SK-N-SH (cell line): ENCODE results near the gene LGR5. TPM values are rescaled to one million over a fixed set of nuclear protein-coding genes. Genes with fewer than 3 reads are reported as not detected.

Source experiments
- CTCF ChIA-PET: fragments of 300-600, 350-600 bp; formaldehyde crosslinking; extraction: SDS; loops from one replicate; lab custom pipeline; 2021; lab: Yijun Ruan, JAX
- POLR2A ChIA-PET: fragments of 350-600 bp; sonication (Branson Sonifier 250); formaldehyde crosslinking; extraction: SDS; loops from one replicate; lab custom pipeline; 2020; ENCODE audit warnings: antibody characterized with exemption, inconsistent platforms; lab: Yijun Ruan, JAX
- DNase-seq: peaks from one replicate; pipeline ENCODE4 v3.0.0; 2012
- H2AFZ ChIP-seq: fragments of 200-600 bp; sonication (generic); 2 replicates; pipeline ENCODE4 v1.8.1; 2016; ENCODE audit warnings: antibody characterized with exemption, mild to moderate bottlenecking, low read depth
- H3F3A ChIP-seq: fragments of 200-600 bp; sonication (generic); replicated peaks from 2 replicates; pipeline ENCODE3; 2016; ENCODE audit warnings: antibody characterized with exemption, mild to moderate bottlenecking; ENCODE audit not compliant: insufficient read depth
- H3K27ac ChIP-seq, 2 experiments: fragments of 200-500 bp in 1 of 2; fragments of 200-600 bp in 1 of 2; sonication (Bioruptor generic) in 1 of 2; sonication (generic), shearing (Covaris generic) in 1 of 2; 2 replicates each; pipeline versions ENCODE4 v1.5.1 to v1.6.1; 2014 to 2016; ENCODE audit warnings: low read depth in 2 of 2, inconsistent platforms in 1 of 2, low read length in 1 of 2, mild to moderate bottlenecking in 1 of 2, mixed read lengths in 1 of 2
- H3K27me3 ChIP-seq: fragments of 200-600 bp; sonication (generic), shearing (Covaris generic); 2 replicates; pipeline ENCODE4 v1.6.1; 2016; ENCODE audit warnings: mixed run types; ENCODE audit not compliant: insufficient read depth
- H3K36me3 ChIP-seq, 2 experiments: fragments of 200-500 bp in 1 of 2; fragments of 200-600 bp in 1 of 2; sonication (Bioruptor generic) in 1 of 2; sonication (generic) in 1 of 2; replicated peaks in 1 of 2; 2 replicates each; pipeline versions ENCODE3 to v1.5.1; 2014 to 2016; ENCODE audit warnings: low read length in 1 of 2, mild to moderate bottlenecking in 1 of 2; ENCODE audit not compliant: insufficient read depth in 2 of 2, control insufficient read depth in 1 of 2
- H3K4me1 ChIP-seq, 2 experiments: fragments of 200-500 bp in 1 of 2; fragments of 200-600 bp in 1 of 2; sonication (Bioruptor generic) in 1 of 2; sonication (generic), shearing (Covaris generic) in 1 of 2; 2 replicates each; pipeline versions ENCODE4 v1.5.1 to v1.6.1; 2014 to 2016; ENCODE audit warnings: low read depth in 1 of 2, low read length in 1 of 2, mixed run types in 1 of 2; ENCODE audit not compliant: insufficient read depth in 2 of 2, control insufficient read depth in 1 of 2
- H3K4me2 ChIP-seq: fragments of 200-600 bp; sonication (generic), shearing (Covaris generic); 2 replicates; pipeline ENCODE4 v1.6.1; 2017; ENCODE audit warnings: mixed run types
- H3K4me3 ChIP-seq, 2 experiments: fragments of 200-500 bp in 1 of 2; fragments of 200-600 bp in 1 of 2; sonication (Bioruptor generic) in 1 of 2; sonication (generic), shearing (Covaris generic) in 1 of 2; 2 replicates each; pipeline versions ENCODE4 v1.5.1 to v1.8.1; 2014 to 2016; ENCODE audit warnings: low read depth in 2 of 2, inconsistent platforms in 1 of 2, low read length in 1 of 2, mild to moderate bottlenecking in 1 of 2, mixed read lengths in 1 of 2, moderate library complexity in 1 of 2
- H3K79me2 ChIP-seq: fragments of 200-600 bp; sonication (generic); 2 replicates; pipeline ENCODE4 v1.8.1; 2017; ENCODE audit warnings: mild to moderate bottlenecking; ENCODE audit not compliant: insufficient read depth
- H3K9ac ChIP-seq: fragments of 200-600 bp; sonication (generic); 2 replicates; pipeline ENCODE4 v1.6.1; 2017; ENCODE audit warnings: mixed run types
- H3K9me2 ChIP-seq: fragments of 200-600 bp; sonication (generic); 2 replicates; pipeline ENCODE4 v1.6.1; 2017; ENCODE audit warnings: mixed run types
- H3K9me3 ChIP-seq: fragments of 200-600 bp; sonication (generic); 2 replicates; pipeline ENCODE4 v1.6.1; 2017; ENCODE audit warnings: mixed run types, mild to moderate bottlenecking, moderate library complexity
- H4K20me1 ChIP-seq: fragments of 200-600 bp; sonication (generic); 2 replicates; pipeline ENCODE4 v1.6.1; 2017; ENCODE audit warnings: mild to moderate bottlenecking, mixed run types; ENCODE audit not compliant: insufficient read depth
- CTCF ChIP-seq: fragments of 200-600 bp; sonication (generic); IDR thresholded peaks from 2 replicates; pipeline ENCODE4 v1.6.1; 2017; ENCODE audit warnings: antibody characterized with exemption, mild to moderate bottlenecking, moderate library complexity
- ELF1 ChIP-seq: IDR thresholded peaks from 2 replicates; pipeline ENCODE4 v1.4.0; 2012
- EP300 ChIP-seq, 2 experiments: IDR thresholded peaks; 2 replicates each; pipeline versions ENCODE4 v1.4.0 to v1.6.1; 2012; ENCODE audit warnings: borderline replicate concordance in 1 of 2, low read depth in 1 of 2, low read length in 1 of 2
- EZH2phosphoT487 ChIP-seq: fragments of 200-600 bp; sonication (generic); IDR thresholded peaks from 2 replicates; pipeline ENCODE4 v1.6.1; 2017; ENCODE audit warnings: low read depth, mixed run types, mild to moderate bottlenecking, antibody characterized with exemption, moderate library complexity, borderline replicate concordance
- FOSL2 ChIP-seq: IDR thresholded peaks from 2 replicates; pipeline ENCODE4 v1.4.0; 2012; ENCODE audit warnings: low read depth, mild to moderate bottlenecking, moderate library complexity, borderline replicate concordance
- FOXM1 ChIP-seq: IDR thresholded peaks from 2 replicates; pipeline ENCODE4 v1.4.0; 2012; ENCODE audit warnings: low read depth, mild to moderate bottlenecking
- GATA2 ChIP-seq: sonication (generic); formaldehyde crosslinking; IDR thresholded peaks from 2 replicates; pipeline ENCODE4 v1.5.0; 2020; ENCODE audit warnings: mild to moderate bottlenecking, missing genetic modification reagents
- JUND ChIP-seq: IDR thresholded peaks from 2 replicates; pipeline ENCODE4 v1.4.0; 2012
- MXI1 ChIP-seq: IDR thresholded peaks from 2 replicates; pipeline ENCODE4 v1.6.1; 2012; ENCODE audit warnings: mild to moderate bottlenecking, low read depth, low read length, improper control_type of control experiment
- PBX3 ChIP-seq: IDR thresholded peaks from 2 replicates; pipeline ENCODE4; 2012
- POLR2AphosphoS5 ChIP-seq: IDR thresholded peaks from 2 replicates; pipeline ENCODE4 v1.6.1; 2012; ENCODE audit warnings: low read depth, low read length
- RCOR1 ChIP-seq: fragments of 150-350 bp; IDR thresholded peaks from 2 replicates; pipeline ENCODE4 v1.6.1; 2017; ENCODE audit warnings: antibody characterized with exemption, low read length
- RFX5 ChIP-seq: IDR thresholded peaks from 2 replicates; pipeline ENCODE4 v1.6.1; 2012; ENCODE audit warnings: mild to moderate bottlenecking, improper control_type of control experiment, low read length
- SIN3A ChIP-seq: IDR thresholded peaks from 2 replicates; pipeline ENCODE4 v1.6.1; 2012; ENCODE audit warnings: low read depth, mild to moderate bottlenecking, low read length, moderate library complexity, borderline replicate concordance
- USF1 ChIP-seq: IDR thresholded peaks from 2 replicates; pipeline ENCODE4 v1.4.0; 2012; ENCODE audit warnings: low read depth, borderline replicate concordance
- USF2 ChIP-seq: fragments of 150-350 bp; IDR thresholded peaks from 2 replicates; pipeline ENCODE4 v1.6.1; 2017; ENCODE audit warnings: antibody characterized with exemption, low read length, low read depth, borderline replicate concordance
- YY1 ChIP-seq: IDR thresholded peaks from 2 replicates; pipeline ENCODE4 v1.4.0; 2012; ENCODE audit warnings: low read depth, mild to moderate bottlenecking
- whole genome bisulfite sequencing: methylation state at CpG from one replicate; pipeline ENCODE4 v1.1.6; 2017; ENCODE audit warnings: low lambda C conversion rate; 5-methylcytosine and 5-hydroxymethylcytosine counted together
- polyA plus RNA-seq, 3 experiments: library from polyadenylated mRNA; depleted of rRNA; stranded (reverse); fragments of >200 nt; gene quantifications; 2 replicates each; pipeline ENCODE4 v1.2.3, GENCODE V29; 2012
- TF ChIP-seq, protein P1 (sequence below): IDR thresholded peaks from 2 replicates; pipeline ENCODE4 v1.4.0; 2012; ENCODE audit warnings: low read depth
- TF ChIP-seq, protein P2 (sequence below): IDR thresholded peaks from 2 replicates; pipeline ENCODE4 v1.4.0; 2012; ENCODE audit warnings: low read depth, borderline replicate concordance

The LGR5 gene
- polyA plus RNA-seq, 1 of the 3 experiments (the other 2 are of a cell fraction), result 1.4 TPM

- Histone ChIP-seq H3K9me2 (no peaks in the 10 kb centered on the region), H3K27me3 (no peaks in the 10 kb centered on the region), H3K4me2 (no peak overlapping the region), H3K9me3 (no peaks in the 10 kb centered on the region), H3K9ac (no peak overlapping the region), H3F3A (no peaks in the 10 kb centered on the region), H3K36me3 (no peaks in the 10 kb centered on the region), H3K27ac (no peak overlapping the region), H3K79me2 (no peaks in the 10 kb centered on the region)
- ChIA-PET POLR2A (no interaction called here), CTCF (no interaction called here)
- DNase-seq, result no peak
- WGBS, result 60% methylated on average over 3 of the region's 3 CpGs
- TF ChIP-seq ELF1 (no peak), POLR2AphosphoS5 (no peak), SIN3A (no peak), FOXM1 (no peak), MXI1 (no peak), GATA2 (CRISPR knock-in tag) (no peak), USF2 (no peak), YY1 (no peak), PBX3 (no peak), RCOR1 (no peak), JUND (no peak), FOSL2 (no peak)
- TF ChIP-seq, protein P1, sequence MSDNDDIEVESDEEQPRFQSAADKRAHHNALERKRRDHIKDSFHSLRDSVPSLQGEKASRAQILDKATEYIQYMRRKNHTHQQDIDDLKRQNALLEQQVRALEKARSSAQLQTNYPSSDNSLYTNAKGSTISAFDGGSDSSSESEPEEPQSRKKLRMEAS, result no peak
- TF ChIP-seq, all 33 proteins: peak for 0
- Histone ChIP-seq H4K20me1 (no peaks in the 10 kb centered on the region), H3K4me1 (peaks cover 0 to 7% of the 10 kb centered on the region in 2 experiments; a peak in 1 of 4 replicates), H3K4me3 (no peak overlapping the region), H2AFZ (no peak overlapping the region)
Measured at GRCh38 chr12:71509705-71510104, 70.1 kb downstream of the LGR5 start.

DNA sequence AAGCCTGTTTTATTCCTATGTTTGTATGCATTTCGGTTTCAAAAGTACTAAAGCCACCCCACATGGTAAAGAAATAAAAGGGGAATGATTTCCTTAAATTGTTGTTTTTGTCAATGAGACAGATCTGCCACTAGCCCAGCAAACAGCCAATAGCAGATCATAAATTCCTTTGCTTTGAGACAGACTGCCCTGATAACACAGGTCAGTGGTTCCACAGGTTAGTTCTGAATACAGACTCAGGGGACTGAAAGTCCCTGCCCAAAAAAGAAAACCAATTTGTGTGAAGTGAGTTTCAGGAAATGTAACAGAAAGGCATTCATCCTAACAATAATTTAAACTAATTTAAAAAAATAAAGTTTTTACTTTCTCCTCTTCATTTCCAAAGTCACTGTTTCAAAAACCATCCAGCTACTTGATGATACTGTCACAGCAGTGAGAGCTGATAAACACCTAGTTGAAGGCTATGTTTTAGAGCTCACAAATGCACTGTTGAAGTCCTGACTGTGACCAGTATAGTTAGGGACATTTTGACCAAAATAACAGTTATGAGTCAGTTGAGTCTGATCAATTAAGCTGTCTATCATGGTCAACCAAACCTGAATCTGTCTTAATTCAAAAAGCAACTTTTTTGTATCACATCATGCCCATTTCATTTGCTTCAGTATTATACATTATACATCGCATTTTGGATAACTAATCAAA lies 77.7 kb downstream of the LGR5 start:
- no peaks in the 10 kb centered on the region; a peak in 1 of 4 replicates for H3K4me1 ChIP-seq
- H3K9me3 ChIP-seq, result no peaks in the 10 kb centered on the region
- no peaks in the 10 kb centered on the region for H3K9me2 ChIP-seq
- H3K4me3 ChIP-seq, result no peak overlapping the region
- no peaks in the 10 kb centered on the region for H3K27me3 ChIP-seq
- H3K27ac ChIP-seq, result no peak overlapping the region
- CTCF ChIA-PET, result no interaction called here
- no peak overlapping the region for H3K9ac ChIP-seq
- H3K36me3 ChIP-seq, result no peaks in the 10 kb centered on the region
- DNase-seq, result no peak
- WGBS, result 46% methylated on average over 2 of the region's 2 CpGs
- no peaks in the 10 kb centered on the region for H3F3A ChIP-seq
- no peak overlapping the region for H3K4me2 ChIP-seq
- POLR2A ChIA-PET, result no interaction called here
- no peak overlapping the region for H2AFZ ChIP-seq
- no peaks in the 10 kb centered on the region for H3K79me2 ChIP-seq
- H4K20me1 ChIP-seq, result no peaks in the 10 kb centered on the region
- no peak for TF ChIP-seq EP300 (IDR thresholded peaks at IDR 0.05; ENCODE audit: borderline replicate concordance in 1 of 2, low read depth in 1 of 2, low read length in 1 of 2)
- TF ChIP-seq, protein P2, sequence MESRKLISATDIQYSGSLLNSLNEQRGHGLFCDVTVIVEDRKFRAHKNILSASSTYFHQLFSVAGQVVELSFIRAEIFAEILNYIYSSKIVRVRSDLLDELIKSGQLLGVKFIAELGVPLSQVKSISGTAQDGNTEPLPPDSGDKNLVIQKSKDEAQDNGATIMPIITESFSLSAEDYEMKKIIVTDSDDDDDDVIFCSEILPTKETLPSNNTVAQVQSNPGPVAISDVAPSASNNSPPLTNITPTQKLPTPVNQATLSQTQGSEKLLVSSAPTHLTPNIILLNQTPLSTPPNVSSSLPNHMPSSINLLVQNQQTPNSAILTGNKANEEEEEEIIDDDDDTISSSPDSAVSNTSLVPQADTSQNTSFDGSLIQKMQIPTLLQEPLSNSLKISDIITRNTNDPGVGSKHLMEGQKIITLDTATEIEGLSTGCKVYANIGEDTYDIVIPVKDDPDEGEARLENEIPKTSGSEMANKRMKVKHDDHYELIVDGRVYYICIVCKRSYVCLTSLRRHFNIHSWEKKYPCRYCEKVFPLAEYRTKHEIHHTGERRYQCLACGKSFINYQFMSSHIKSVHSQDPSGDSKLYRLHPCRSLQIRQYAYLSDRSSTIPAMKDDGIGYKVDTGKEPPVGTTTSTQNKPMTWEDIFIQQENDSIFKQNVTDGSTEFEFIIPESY, result no peak
- TF ChIP-seq RFX5, result no peak
- no peak for TF ChIP-seq EZH2phosphoT487
- TF ChIP-seq, protein P1, result no peak
- no peak for TF ChIP-seq CTCF
- TF ChIP-seq ELF1, result no peak
- TF ChIP-seq USF1, result no peak
- TF ChIP-seq PBX3, result no peak
